RPMI8226 (cell line): ENCODE measurements around the gene RARA.
"Not testable (repeated sequence)": the region's sequence is repeated elsewhere in the genome, so short reads cannot be mapped to it uniquely, and the experiment has no call there.

Experiments used
- DNase-seq: peaks from one replicate; pipeline ENCODE4 v3.0.0-alpha.2; 2015

RARA gene

GRCh38 chr17:40382251-40382650, 73.3 kb downstream of the RARA start:
- no peak for DNase-seq

- DNase-seq: not testable (repeated sequence)
Observed at GRCh38 chr17:40386555-40386954, 77.6 kb downstream of the RARA start.

GRCh38 chr17:40399185-40399584, 90.2 kb downstream of the RARA start:
- DNase-seq: peak; percentile 54

- DNase-seq: no peak
Observed at GRCh38 chr17:40402668-40403067, 93.7 kb downstream of the RARA start.

- DNase-seq: no peak
Observed at GRCh38 chr17:40404003-40404402, 95.0 kb downstream of the RARA start.
